ENCODE data around the gene GTF2IRD1. TPM values are rescaled to one million over a fixed set of nuclear protein-coding genes. Genes with fewer than 3 reads are reported as not detected.
"Not testable (repeated sequence)": the region's sequence is repeated elsewhere in the genome, so short reads cannot be mapped to it uniquely, and the experiment has no call there.

GTF2IRD1 gene
- total RNA-seq, 1 experiment from 2014 or later: 42.9 TPM

- TF ChIP-seq AR (CRISPR knock-in tag; IDR thresholded peaks at IDR 0.05) (no peak), MXD4 (CRISPR knock-in tag; IDR thresholded peaks at IDR 0.05; ENCODE audit: borderline replicate concordance) (no peak), RELA (CRISPR knock-in tag; IDR thresholded peaks at IDR 0.05; ENCODE audit: borderline replicate concordance) (no peak), MAX (CRISPR knock-in tag; IDR thresholded peaks at IDR 0.05) (no peak), ATF3 (CRISPR knock-in tag; conservative IDR thresholded peaks at IDR 0.05) (no peak), NFATC4 (CRISPR knock-in tag; IDR thresholded peaks at IDR 0.05) (no peak), ESRRA (CRISPR knock-in tag; IDR thresholded peaks at IDR 0.05; ENCODE audit: borderline replicate concordance) (no peak), ZSCAN18 (CRISPR knock-in tag; IDR thresholded peaks at IDR 0.05) (no peak), ZMAT4 (CRISPR knock-in tag; IDR thresholded peaks at IDR 0.05) (no peak), USF2 (CRISPR knock-in tag; IDR thresholded peaks at IDR 0.05) (no peak), ZNF512 (CRISPR knock-in tag; IDR thresholded peaks at IDR 0.05; ENCODE audit: borderline replicate concordance) (no peak)
These were observed 178.8 kb downstream of the GTF2IRD1 start (continued) for GRCh38 chr7:74632505-74632904.

- 0 out of 2 replicates have a peak overlapping the region, but pooled peaks have one; percentile 32 for H3K27ac Mint-ChIP-seq
- CTCF ChIA-PET: no interaction called here
- DNase-seq (ENCODE audit: low spot score): no peak
- ATAC-seq: no peak
- POLR2A ChIA-PET: interaction anchor here (1.6 kb wide), 1 partner anchor 24 kb away, joined by 3 read pairs; the partner anchor contains the start of gene GTF2I
- H3K9me3 Mint-ChIP-seq: no peaks in the 10 kb centered on the region
- no peak for TF ChIP-seq ERG (CRISPR knock-in tag; IDR thresholded peaks at IDR 0.05)
- TF ChIP-seq ZNF121 (CRISPR knock-in tag; IDR thresholded peaks at IDR 0.05): 0 out of 2 replicates have a peak, but pooled peaks have one; percentile 31
- no peak overlapping the region for H3K4me3 Mint-ChIP-seq
- no peaks in the 10 kb centered on the region for H3K27me3 Mint-ChIP-seq (ENCODE audit: low read depth)
- no peaks in the 10 kb centered on the region for H3K36me3 Mint-ChIP-seq
- H3K4me1 Mint-ChIP-seq: 0 out of 2 replicates have a peak, but pooled peaks cover 2% of the 10 kb centered on the region
These were observed 179.8 kb downstream of the GTF2IRD1 start for GRCh38 chr7:74633451-74633921.

- H3K9me3 Mint-ChIP-seq: no peaks in the 10 kb centered on the region
- POLR2A ChIA-PET: no interaction called here
- no peak for DNase-seq (ENCODE audit: low spot score)
- CTCF ChIA-PET: interaction anchor here (0.5 to 0.6 kb wide), 2 partner anchors 25 to 570 kb away, joined by 3 read pairs; no protein-coding TSS in a partner anchor
- no peak for TF ChIP-seq PREB (CRISPR knock-in tag; IDR thresholded peaks at IDR 0.05; ENCODE audit: borderline replicate concordance)
- H3K4me1 Mint-ChIP-seq: peaks cover 2% of the 10 kb centered on the region; the same call in 1 of the 2 replicates
- no peaks in the 10 kb centered on the region for H3K36me3 Mint-ChIP-seq
- no peak overlapping the region for H3K4me3 Mint-ChIP-seq
- no peaks in the 10 kb centered on the region for H3K27me3 Mint-ChIP-seq (ENCODE audit: low read depth)
- no peak for ATAC-seq
- H3K27ac Mint-ChIP-seq: no peak overlapping the region
These were observed 184.0 kb downstream of the GTF2IRD1 start for GRCh38 chr7:74637745-74638144.

GRCh38 chr7:74650055-74650454 is 196.3 kb downstream of the GTF2IRD1 start:
- H3K27ac Mint-ChIP-seq: peak overlapping the region; percentile 92
- CTCF ChIA-PET: interaction anchor here (0.6 kb wide), 1 partner anchor 32 kb away, joined by 4 read pairs; no protein-coding TSS in a partner anchor
- peak overlapping the region; percentile 63 for H3K4me3 Mint-ChIP-seq
- H3K9me3 Mint-ChIP-seq; POLR2A ChIA-PET; H3K27me3 Mint-ChIP-seq (ENCODE audit: low read depth); DNase-seq (ENCODE audit: low spot score); H3K36me3 Mint-ChIP-seq: not testable (repeated sequence)
- ATAC-seq: peak; percentile 82
- H3K4me1 Mint-ChIP-seq: peaks cover 37% of the 10 kb centered on the region

- DNase-seq (ENCODE audit: low spot score); H3K9me3 Mint-ChIP-seq; H3K36me3 Mint-ChIP-seq; H3K27me3 Mint-ChIP-seq (ENCODE audit: low read depth); CTCF ChIA-PET; POLR2A ChIA-PET: not testable (repeated sequence)
- peak; percentile 59 for ATAC-seq
- peak overlapping the region; percentile 92 for H3K27ac Mint-ChIP-seq
- peak overlapping the region; percentile 63 for H3K4me3 Mint-ChIP-seq
- peaks cover 43% of the 10 kb centered on the region for H3K4me1 Mint-ChIP-seq
These were observed 196.9 kb downstream of the GTF2IRD1 start for GRCh38 chr7:74650493-74651132.
